ENCODE measurements around the gene EPB41L2. TPM values are rescaled to one million over a fixed set of nuclear protein-coding genes. Genes with fewer than 3 reads are reported as not detected.

Gene EPB41L2
- total and polyA plus RNA-seq, 2 donors from 2014 or later, result 19.6 to 111 TPM

DNA sequence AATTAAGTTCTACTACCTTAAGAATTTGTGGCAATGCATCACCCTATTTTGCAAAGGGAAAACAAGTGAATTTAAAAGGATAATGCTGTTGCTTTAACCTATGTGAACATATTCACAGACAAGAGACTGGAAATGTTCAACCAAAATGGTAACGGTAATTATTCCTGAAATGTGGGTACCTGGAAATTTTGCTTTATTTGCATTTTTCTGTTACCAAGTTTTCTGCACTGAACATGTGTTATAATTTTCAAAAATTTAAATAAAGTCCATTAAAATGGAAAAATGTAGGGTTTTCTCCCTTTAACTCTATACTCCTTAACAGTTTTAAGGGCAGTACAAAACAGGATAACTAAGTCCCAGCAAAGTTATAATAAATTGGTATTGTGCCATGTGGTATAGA lies 66.4 kb downstream of the EPB41L2 start:
- TF ChIP-seq, protein P1, sequence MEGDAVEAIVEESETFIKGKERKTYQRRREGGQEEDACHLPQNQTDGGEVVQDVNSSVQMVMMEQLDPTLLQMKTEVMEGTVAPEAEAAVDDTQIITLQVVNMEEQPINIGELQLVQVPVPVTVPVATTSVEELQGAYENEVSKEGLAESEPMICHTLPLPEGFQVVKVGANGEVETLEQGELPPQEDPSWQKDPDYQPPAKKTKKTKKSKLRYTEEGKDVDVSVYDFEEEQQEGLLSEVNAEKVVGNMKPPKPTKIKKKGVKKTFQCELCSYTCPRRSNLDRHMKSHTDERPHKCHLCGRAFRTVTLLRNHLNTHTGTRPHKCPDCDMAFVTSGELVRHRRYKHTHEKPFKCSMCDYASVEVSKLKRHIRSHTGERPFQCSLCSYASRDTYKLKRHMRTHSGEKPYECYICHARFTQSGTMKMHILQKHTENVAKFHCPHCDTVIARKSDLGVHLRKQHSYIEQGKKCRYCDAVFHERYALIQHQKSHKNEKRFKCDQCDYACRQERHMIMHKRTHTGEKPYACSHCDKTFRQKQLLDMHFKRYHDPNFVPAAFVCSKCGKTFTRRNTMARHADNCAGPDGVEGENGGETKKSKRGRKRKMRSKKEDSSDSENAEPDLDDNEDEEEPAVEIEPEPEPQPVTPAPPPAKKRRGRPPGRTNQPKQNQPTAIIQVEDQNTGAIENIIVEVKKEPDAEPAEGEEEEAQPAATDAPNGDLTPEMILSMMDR (IDR thresholded peaks at IDR 0.05; ENCODE audit: borderline replicate concordance, extremely low read depth, insufficient read depth), result no peak
- Histone ChIP-seq H3K27me3 (ENCODE audit: control insufficient read depth, insufficient read depth, low read length) (no peaks in the 10 kb centered on the region), H3K4me1 (ENCODE audit: control insufficient read depth in 2 of 3, insufficient read depth in 2 of 3, low read depth in 1 of 3, low read length in 3 of 3) (peaks cover 0 to 5% (median 0%) of the 10 kb centered on the region in 3 donors), H3K4me3 (ENCODE audit: low read length in 3 of 3) (no peak overlapping the region), H3K36me3 (ENCODE audit: control insufficient read depth in 2 of 3, insufficient read depth in 3 of 3, low read length in 3 of 3) (no peaks in the 10 kb centered on the region), H3K9ac (ENCODE audit: low read length in 3 of 3) (no peak overlapping the region), H3K27ac (ENCODE audit: low read depth in 2 of 2, low read length in 2 of 2) (no peak overlapping the region), H3K9me3 (ENCODE audit: control insufficient read depth in 2 of 3, insufficient read depth in 1 of 3, low read length in 3 of 3) (no peaks in the 10 kb centered on the region)
- no peak for DNase-seq
- intact Hi-C loops (cut with DNase I), result no loop called here
- no peak for FAIRE-seq

DNA sequence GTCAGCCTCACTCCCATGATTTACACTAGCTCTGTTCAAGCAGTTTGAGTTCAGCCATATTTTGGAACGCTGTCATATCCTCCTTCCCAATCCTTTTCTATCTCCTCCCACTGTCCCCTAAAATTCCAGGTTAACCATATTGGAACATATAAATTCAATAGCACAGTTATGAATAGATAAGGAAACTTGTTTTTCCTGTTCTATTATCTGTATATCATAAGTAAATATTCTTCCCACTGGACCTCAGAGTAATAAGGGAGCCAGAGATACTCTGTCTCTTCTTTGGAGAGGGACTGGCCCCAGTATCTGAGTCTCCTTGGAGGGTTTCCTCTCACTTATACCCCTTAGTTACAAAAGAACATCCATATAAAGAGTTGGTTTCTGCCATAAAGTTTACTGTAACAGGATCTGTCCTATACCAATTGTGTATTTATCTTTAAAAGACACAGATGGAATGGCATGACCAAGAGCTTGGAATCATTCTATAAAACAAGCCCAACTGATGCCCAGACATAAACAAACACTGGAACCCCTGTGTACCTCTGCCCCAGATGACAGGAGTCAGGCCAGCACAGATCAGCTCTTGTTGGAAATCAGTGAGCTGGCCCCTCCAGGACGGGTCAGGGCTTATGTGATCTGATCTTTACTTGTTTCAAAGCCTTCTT lies 67.1 kb downstream of the EPB41L2 start:
- no peaks in the 10 kb centered on the region for H3K36me3 ChIP-seq (ENCODE audit: control insufficient read depth in 2 of 3, insufficient read depth in 3 of 3, low read length in 3 of 3)
- no peak overlapping the region for H3K4me3 ChIP-seq (ENCODE audit: low read length in 3 of 3)
- DNase-seq (no peak), FAIRE-seq (no peak)
- no peak overlapping the region for H3K9ac ChIP-seq (ENCODE audit: low read length in 3 of 3)
- H3K27me3 ChIP-seq (ENCODE audit: control insufficient read depth, insufficient read depth, low read length), result no peaks in the 10 kb centered on the region
- no peaks in the 10 kb centered on the region for H3K9me3 ChIP-seq (ENCODE audit: control insufficient read depth in 2 of 3, insufficient read depth in 1 of 3, low read length in 3 of 3)
- peaks cover 0 to 5% (median 0%) of the 10 kb centered on the region in 3 donors for H3K4me1 ChIP-seq (ENCODE audit: control insufficient read depth in 2 of 3, insufficient read depth in 2 of 3, low read depth in 1 of 3, low read length in 3 of 3)
- TF ChIP-seq, protein P1 (IDR thresholded peaks at IDR 0.05; ENCODE audit: borderline replicate concordance, extremely low read depth, insufficient read depth), result no peak
- intact Hi-C loops (cut with DNase I), result no loop called here
- no peak overlapping the region for H3K27ac ChIP-seq (ENCODE audit: low read depth in 2 of 2, low read length in 2 of 2)

DNA sequence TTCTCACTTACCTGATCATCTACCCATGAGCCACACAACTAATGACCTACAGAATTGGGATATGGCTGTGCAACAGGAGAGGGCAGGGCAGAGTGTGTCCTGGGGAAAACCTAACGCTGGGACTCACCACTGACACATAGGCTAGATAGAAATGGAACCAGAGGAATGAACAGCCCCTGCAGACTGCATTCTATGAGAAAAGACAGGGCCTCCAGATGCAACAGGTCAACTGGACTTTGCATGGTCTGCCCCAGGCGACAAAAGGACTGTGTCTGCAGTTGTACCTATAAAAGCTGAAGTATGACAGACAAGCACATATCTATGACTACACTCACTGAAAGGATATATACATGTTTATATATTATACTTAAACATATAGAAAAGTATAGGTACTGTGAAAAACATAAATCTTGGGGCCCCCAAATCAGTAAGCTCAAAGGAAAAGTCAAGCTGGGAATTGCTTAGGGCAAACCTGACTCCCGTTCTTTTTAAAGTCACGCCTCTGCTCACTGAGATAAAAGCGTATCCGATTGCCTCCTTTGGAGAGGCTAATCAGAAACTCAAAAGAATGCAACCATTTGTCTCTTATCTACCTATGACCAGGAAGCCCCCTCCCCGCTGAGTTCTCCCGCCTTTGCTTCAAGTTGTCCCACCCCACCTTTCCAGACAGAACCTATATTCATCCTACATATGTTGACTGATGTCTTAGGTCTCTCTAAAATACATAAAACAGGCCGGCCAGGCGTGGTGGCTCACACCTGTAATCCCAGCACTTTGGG lies 68.5 kb downstream of the EPB41L2 start:
- TF ChIP-seq, protein P1 (IDR thresholded peaks at IDR 0.05; ENCODE audit: borderline replicate concordance, extremely low read depth, insufficient read depth), result no peak
- H3K27me3 ChIP-seq (ENCODE audit: control insufficient read depth, insufficient read depth, low read length), result no peaks in the 10 kb centered on the region

More for the DNA sequence above, 68.5 kb downstream of the EPB41L2 start:
- H3K4me3 ChIP-seq (ENCODE audit: low read length in 3 of 3), result no peak overlapping the region
- H3K9me3 ChIP-seq (ENCODE audit: control insufficient read depth in 2 of 3, insufficient read depth in 1 of 3, low read length in 3 of 3), result no peaks in the 10 kb centered on the region
- H3K4me1 ChIP-seq (ENCODE audit: control insufficient read depth in 2 of 3, insufficient read depth in 2 of 3, low read depth in 1 of 3, low read length in 3 of 3), result peaks cover 0 to 1% (median 0%) of the 10 kb centered on the region in 3 donors
- no peak overlapping the region for H3K9ac ChIP-seq (ENCODE audit: low read length in 3 of 3)
- DNase-seq (no peak), FAIRE-seq (no peak)
- H3K27ac ChIP-seq (ENCODE audit: low read depth in 2 of 2, low read length in 2 of 2), result no peak overlapping the region
- no peaks in the 10 kb centered on the region for H3K36me3 ChIP-seq (ENCODE audit: control insufficient read depth in 2 of 3, insufficient read depth in 3 of 3, low read length in 3 of 3)
- intact Hi-C loops (cut with DNase I), result no loop called here

All from kidney (tissue), 14 donors.